GM10266 (cell line): ENCODE measurements around the gene LAMA5.

ENCODE experiments used
- DNase-seq: peaks from one replicate; pipeline ENCODE4 v3.0.0; 2012; ENCODE audit errors: extremely low spot score
- CTCF ChIP-seq: IDR thresholded peaks from 2 replicates; pipeline ENCODE4 v1.5.1; 2012; ENCODE audit warnings: mild to moderate bottlenecking, low read depth; ENCODE audit not compliant: control insufficient read depth, insufficient read depth; ENCODE audit errors: missing control alignments

The LAMA5 gene

GRCh38 chr20:62366370-62367135, 559 bp downstream of the LAMA5 start:
- DNase-seq, result peak; percentile 56
- no peak for TF ChIP-seq CTCF

- no peak for DNase-seq
- TF ChIP-seq CTCF, result no peak
Observed at GRCh38 chr20:62365814-62366369, 1.2 kb downstream of the LAMA5 start.

GRCh38 chr20:62364911-62365736, 2.0 kb downstream of the LAMA5 start:
- TF ChIP-seq CTCF, result no peak
- no peak for DNase-seq

GRCh38 chr20:62363920-62364851, 2.9 kb downstream of the LAMA5 start:
- TF ChIP-seq CTCF, result no peak
- DNase-seq, result no peak

GRCh38 chr20:62362991-62363919, 3.9 kb downstream of the LAMA5 start:
- TF ChIP-seq CTCF, result peak; percentile 16
- no peak for DNase-seq

- no peak for DNase-seq
- TF ChIP-seq CTCF, result no peak
Observed at GRCh38 chr20:62362590-62362940, 4.5 kb downstream of the LAMA5 start.
